ENCODE data around the gene FAM131C. TPM values are rescaled to one million over a fixed set of nuclear protein-coding genes. Genes with fewer than 3 reads are reported as not detected.
"Not testable (repeated sequence)": the region's sequence is repeated elsewhere in the genome, so short reads cannot be mapped to it uniquely, and the experiment has no call there.

Gene FAM131C
- total RNA-seq, 1 donor = under 0.01 TPM

DNA sequence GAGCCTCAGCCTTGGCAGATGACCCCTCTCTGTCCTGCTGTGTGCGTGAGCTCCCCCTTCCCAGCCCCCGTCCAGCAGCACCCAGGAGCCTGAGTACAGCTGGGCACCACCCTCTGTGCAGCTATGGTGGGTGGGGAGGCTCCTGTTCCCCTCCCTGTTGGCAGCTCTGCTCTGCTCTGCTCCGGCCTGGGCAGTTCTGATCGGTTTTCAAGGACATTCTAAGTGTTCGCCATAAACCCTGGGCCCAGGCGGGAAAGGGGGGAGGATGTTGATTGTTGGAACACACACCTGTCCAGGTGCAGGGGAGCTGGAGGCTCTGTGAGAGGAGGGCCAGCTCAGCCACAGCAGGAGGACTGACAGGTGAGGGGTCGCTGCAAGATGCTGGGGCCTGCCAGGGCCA, 29.9 kb downstream of the FAM131C start, which contains the start of gene CLCNKB:
TSS of gene CLCNKB (plus strand) at position 262 of the 400 bp plus-strand sequence. CDS start 711 bp downstream, outside the sequence.
- H3K4me3 ChIP-seq (ENCODE audit: low read depth, low read length) = no peak within 1 kb of the TSS
- DNase-seq (ENCODE audit: low read depth) = no peak
- TF ChIP-seq, protein P1, sequence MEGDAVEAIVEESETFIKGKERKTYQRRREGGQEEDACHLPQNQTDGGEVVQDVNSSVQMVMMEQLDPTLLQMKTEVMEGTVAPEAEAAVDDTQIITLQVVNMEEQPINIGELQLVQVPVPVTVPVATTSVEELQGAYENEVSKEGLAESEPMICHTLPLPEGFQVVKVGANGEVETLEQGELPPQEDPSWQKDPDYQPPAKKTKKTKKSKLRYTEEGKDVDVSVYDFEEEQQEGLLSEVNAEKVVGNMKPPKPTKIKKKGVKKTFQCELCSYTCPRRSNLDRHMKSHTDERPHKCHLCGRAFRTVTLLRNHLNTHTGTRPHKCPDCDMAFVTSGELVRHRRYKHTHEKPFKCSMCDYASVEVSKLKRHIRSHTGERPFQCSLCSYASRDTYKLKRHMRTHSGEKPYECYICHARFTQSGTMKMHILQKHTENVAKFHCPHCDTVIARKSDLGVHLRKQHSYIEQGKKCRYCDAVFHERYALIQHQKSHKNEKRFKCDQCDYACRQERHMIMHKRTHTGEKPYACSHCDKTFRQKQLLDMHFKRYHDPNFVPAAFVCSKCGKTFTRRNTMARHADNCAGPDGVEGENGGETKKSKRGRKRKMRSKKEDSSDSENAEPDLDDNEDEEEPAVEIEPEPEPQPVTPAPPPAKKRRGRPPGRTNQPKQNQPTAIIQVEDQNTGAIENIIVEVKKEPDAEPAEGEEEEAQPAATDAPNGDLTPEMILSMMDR (IDR thresholded peaks at IDR 0.05; ENCODE audit: insufficient read depth, low read depth, low read length) = no peak

GRCh38 chr1:16042654-16043053, 30.8 kb downstream of the FAM131C start:
- H3K4me3 ChIP-seq (ENCODE audit: low read depth, low read length); DNase-seq (ENCODE audit: low read depth): not testable (repeated sequence)

GRCh38 chr1:16042096-16042495, 31.4 kb downstream of the FAM131C start:
- TF ChIP-seq, protein P1 (IDR thresholded peaks at IDR 0.05; ENCODE audit: insufficient read depth, low read depth, low read length) = peak; percentile 13
- DNase-seq (ENCODE audit: low read depth) = no peak
- no peak overlapping the region for H3K4me3 ChIP-seq (ENCODE audit: low read depth, low read length)

- no peak for DNase-seq (ENCODE audit: low read depth)
- TF ChIP-seq, protein P1 (IDR thresholded peaks at IDR 0.05; ENCODE audit: insufficient read depth, low read depth, low read length) = no peak
- no peak overlapping the region for H3K4me3 ChIP-seq (ENCODE audit: low read depth, low read length)
These were observed 32.3 kb downstream of the FAM131C start for GRCh38 chr1:16041200-16041599.

DNA sequence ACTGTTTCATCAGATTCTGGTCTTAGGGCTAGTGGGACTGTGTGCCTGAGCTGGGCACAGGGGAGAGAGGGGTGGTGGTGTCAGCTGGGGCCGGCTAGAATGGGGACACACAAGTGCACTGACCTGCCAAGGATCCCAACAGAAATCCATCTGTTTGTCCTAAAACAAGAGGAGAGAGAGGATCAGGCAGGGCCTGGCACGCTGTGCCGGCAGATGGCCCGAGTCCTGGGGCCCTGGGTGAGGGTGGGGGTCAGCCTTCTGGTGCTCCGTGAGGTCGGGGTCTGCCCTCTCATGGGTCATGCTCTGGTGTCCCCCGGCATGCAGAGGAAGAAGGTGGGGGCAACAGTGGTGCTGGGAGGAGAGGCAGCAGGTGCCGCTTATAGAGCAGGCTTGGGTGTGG, 33.6 kb downstream of the FAM131C start:
- H3K4me3 ChIP-seq (ENCODE audit: low read depth, low read length); DNase-seq (ENCODE audit: low read depth): not testable (repeated sequence)

GRCh38 chr1:16038620-16038912, 34.9 kb downstream of the FAM131C start:
- H3K4me3 ChIP-seq (ENCODE audit: low read depth, low read length) = no peak overlapping the region
- DNase-seq (ENCODE audit: low read depth) = no peak
- TF ChIP-seq, protein P1 (IDR thresholded peaks at IDR 0.05; ENCODE audit: insufficient read depth, low read depth, low read length) = no peak

DNA sequence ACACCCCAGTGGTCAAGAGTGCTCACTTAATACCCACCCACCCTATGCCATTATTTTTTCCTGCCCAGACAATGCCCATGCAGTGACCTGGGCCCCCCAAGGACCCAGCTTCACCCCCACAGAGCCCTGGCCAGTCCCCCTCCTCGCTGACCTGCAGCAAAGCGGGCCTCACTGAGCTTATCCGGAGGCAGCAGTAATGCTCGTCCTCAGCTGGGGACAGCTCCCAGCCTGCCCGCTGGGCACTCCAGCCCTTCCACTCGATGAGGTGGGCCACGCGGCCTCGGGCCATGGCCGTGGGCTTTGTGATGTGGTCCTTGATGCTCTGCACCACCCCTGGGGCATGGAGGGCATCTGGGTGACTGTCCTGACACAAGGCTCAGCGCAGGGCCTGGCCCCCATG, 37.0 kb downstream of the FAM131C start:
- H3K4me3 ChIP-seq (ENCODE audit: low read depth, low read length); DNase-seq (ENCODE audit: low read depth): not testable (repeated sequence)

DNA sequence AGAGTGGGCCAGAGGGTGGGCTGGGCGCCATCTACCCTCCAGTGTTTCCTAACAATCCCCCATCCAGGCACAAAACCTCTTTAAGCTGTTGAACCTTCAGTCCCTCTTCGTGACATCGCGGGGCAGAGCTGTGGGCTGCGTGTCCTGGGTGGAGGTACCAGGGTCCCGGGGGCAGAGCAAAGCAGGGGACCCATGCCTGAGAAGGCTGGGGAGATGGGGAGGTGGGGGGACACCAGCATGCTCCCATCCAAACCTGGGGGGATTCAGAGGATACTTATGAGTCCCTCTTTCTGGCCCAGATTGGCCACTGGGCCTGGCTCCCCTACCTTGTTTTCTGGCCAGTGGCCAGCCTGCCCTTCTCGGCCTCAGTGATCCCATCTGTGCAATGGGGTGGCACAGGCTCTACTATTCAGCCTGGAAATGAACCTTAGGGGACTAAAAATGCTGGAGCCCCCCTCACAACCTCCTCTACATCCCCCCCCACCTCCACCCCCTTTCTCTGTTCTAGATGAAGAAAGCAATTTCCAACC, 40.3 kb downstream of the FAM131C start:
- not testable (repeated sequence) for DNase-seq (ENCODE audit: low read depth); H3K4me3 ChIP-seq (ENCODE audit: low read depth, low read length)

- no peak overlapping the region for H3K4me3 ChIP-seq (ENCODE audit: low read depth, low read length)
- TF ChIP-seq, protein P1 (IDR thresholded peaks at IDR 0.05; ENCODE audit: insufficient read depth, low read depth, low read length) = peak; percentile 100
- DNase-seq (ENCODE audit: low read depth) = peak; percentile 84
These were observed 40.9 kb downstream of the FAM131C start for GRCh38 chr1:16032388-16033102.

All from fibroblast of villous mesenchyme (primary cell).